Fibroblast of villous mesenchyme (primary cell): ENCODE data around the gene DOCK4. TPM values are rescaled to one million over a fixed set of nuclear protein-coding genes. Genes with fewer than 3 reads are reported as not detected.

Source experiments
- DNase-seq: peaks from one replicate; pipeline ENCODE4 v3.0.0-alpha.2; 2010; ENCODE audit warnings: low read depth
- H3K4me3 ChIP-seq: 2 replicates; pipeline ENCODE4 v1.5.1; 2011; ENCODE audit warnings: low read depth, mild to moderate bottlenecking, low read length
- total RNA-seq: library from RNA; depleted of rRNA; stranded (reverse); fragments of >200 nt; gene quantifications from 2 replicates; pipeline ENCODE4 v1.2.3, GENCODE V29; 2012
- TF ChIP-seq, protein P1 (sequence below): IDR thresholded peaks from 2 replicates; pipeline ENCODE4 v1.5.1; 2012; ENCODE audit warnings: low read depth, mild to moderate bottlenecking, low read length; ENCODE audit not compliant: insufficient read depth

Gene DOCK4
- total RNA-seq, 1 donor = 43.6 TPM

DNA sequence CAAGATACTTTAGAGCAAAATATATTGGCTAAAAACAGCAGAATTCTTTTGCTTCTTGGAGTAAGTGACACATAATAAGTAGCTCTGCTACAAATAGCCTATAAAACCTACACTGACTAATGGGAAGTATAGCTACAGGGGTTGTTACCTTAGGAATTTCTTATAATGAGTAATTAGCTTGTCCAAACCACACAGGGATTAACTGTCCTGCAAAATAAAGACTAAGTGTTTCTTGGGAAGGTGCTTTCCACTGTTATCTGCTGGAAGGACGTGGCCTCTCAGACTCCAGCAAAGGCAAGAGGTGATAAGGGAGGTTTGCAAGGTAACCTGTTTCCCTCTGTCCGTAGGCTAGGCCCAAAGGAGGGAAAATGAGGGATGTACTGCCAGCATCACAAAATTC, 302.4 kb downstream of the DOCK4 start:
- DNase-seq = peak; percentile 70
- TF ChIP-seq, protein P1, sequence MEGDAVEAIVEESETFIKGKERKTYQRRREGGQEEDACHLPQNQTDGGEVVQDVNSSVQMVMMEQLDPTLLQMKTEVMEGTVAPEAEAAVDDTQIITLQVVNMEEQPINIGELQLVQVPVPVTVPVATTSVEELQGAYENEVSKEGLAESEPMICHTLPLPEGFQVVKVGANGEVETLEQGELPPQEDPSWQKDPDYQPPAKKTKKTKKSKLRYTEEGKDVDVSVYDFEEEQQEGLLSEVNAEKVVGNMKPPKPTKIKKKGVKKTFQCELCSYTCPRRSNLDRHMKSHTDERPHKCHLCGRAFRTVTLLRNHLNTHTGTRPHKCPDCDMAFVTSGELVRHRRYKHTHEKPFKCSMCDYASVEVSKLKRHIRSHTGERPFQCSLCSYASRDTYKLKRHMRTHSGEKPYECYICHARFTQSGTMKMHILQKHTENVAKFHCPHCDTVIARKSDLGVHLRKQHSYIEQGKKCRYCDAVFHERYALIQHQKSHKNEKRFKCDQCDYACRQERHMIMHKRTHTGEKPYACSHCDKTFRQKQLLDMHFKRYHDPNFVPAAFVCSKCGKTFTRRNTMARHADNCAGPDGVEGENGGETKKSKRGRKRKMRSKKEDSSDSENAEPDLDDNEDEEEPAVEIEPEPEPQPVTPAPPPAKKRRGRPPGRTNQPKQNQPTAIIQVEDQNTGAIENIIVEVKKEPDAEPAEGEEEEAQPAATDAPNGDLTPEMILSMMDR = no peak

DNA sequence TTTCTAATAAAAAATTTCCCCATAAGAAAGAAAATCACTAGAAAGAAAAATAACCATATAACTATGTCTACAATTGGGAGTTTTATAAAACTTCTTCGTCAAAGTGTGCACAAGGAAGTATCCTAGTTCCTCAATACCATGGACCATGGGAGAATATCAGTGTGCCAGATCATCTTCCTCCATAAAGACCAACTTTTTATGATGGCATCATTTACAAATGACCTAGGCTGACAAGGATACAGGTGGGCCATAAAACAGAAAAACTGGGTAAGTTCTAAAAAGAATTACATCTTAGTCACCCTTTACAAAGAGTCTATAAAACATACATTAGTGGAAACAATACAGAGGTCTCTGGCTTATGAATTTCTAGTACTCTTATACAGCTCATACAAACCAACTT, 303.2 kb downstream of the DOCK4 start:
- no peak overlapping the region for H3K4me3 ChIP-seq
- DNase-seq = no peak
- TF ChIP-seq, protein P1 = no peak

More for the DNA sequence above, 302.4 kb downstream of the DOCK4 start:
- H3K4me3 ChIP-seq = no peak overlapping the region

DNA sequence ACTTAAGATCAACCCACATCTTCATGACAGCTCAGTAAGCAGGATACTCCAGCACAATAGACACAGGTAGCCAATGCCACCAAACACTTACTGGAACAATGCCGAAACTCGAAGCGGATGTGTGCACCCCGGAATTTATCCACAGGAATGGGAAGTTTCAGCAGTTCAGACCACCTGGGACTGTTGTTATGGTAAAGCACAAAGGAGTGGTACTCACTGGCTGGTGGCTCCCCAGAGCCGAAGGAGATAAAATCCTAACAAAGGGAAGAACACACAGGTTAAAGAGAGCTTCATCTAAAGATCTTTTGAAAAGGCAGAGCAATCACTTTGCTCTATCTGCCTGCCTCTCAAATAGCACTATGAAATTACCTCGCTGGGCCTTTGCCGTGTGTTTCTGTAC, 305.9 kb downstream of the DOCK4 start:
- DNase-seq = no peak
- TF ChIP-seq, protein P1 = no peak

DNA sequence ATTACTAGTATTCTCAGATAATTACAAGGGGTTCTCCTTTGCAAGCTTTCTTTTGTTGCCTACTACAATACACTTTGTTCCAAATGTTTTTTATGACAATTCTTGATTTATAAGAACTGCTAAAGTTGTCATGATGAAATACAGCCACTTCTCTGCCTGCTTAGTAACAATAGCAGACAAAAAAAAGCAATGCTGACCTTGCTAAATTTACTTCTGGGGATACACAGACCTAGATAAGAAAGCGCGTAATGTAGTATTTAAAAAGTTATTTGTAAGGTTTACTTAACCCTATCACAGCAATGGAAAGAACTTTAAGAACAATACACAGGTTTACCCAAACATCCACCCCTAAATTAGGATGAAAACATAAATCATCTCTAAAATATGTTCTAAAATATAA, 311.1 kb downstream of the DOCK4 start:
- DNase-seq = no peak
- TF ChIP-seq, protein P1 = no peak
- H3K4me3 ChIP-seq = no peak overlapping the region

More for the DNA sequence above, 305.9 kb downstream of the DOCK4 start:
- H3K4me3 ChIP-seq = no peak overlapping the region

DNA sequence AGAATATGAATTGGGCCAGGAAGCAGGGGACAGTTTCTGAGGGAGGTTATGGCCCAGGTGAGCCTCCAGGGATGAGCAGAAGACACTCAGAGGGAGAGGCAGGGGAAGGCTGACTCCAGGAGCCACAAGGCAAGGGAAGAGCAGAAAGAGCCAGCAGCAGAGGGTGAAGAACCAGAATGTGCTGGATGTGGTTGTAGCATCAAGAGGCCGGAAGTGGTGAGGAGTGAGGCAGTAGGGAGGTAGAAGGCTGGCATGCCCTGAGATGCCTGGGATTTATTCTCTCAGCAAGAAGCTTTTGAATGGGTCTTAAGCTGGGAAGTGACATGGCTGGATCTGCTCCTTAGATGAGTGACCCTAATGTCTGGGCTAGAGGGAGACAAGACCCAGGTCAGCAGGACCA, 311.7 kb downstream of the DOCK4 start:
- H3K4me3 ChIP-seq = no peak overlapping the region
- TF ChIP-seq, protein P1 = no peak
- DNase-seq = no peak

DNA sequence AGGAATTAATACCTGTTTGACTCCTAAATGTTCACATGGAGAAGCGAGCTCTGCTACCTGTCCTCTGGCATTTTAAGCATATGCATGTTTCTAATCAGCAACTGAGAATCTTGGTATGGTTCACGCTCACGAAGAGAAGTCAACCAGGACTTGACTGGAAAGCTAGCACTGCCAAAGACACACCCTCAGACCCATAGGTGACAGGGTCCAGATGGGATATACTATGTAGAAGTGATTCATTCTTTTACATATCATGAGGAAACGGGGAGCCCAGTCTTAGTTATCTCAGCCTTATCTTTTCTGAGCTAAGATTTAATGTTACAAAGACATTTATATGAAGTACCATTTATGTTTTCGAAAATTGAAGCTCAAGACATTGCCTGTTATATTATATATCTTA, 313.0 kb downstream of the DOCK4 start:
- TF ChIP-seq, protein P1 = no peak
- no peak overlapping the region for H3K4me3 ChIP-seq

DNA sequence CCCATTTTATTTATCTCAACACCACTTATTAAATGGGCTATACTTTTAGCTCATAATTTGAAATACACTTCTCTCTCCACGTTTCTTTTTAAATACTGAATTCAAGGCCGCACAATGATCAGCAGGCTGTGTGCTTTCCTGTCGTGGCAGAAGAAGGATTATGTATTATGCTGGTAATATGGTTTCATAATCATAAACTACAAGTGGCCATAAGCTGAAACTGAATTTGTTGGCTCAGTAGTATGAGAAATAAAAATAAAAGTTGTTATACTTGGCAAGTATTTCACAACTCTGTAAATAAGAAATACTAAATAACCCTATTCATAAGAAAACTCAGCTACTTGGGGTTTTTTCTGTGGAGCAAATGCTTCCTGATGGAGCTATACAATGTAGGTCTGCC, 313.6 kb downstream of the DOCK4 start:
- no peak for DNase-seq
- H3K4me3 ChIP-seq = no peak overlapping the region
- TF ChIP-seq, protein P1 = no peak

More for the DNA sequence above, 313.0 kb downstream of the DOCK4 start:
- DNase-seq = peak; percentile 36
